Muscle layer of duodenum (tissue), 2 donors: Measurements from ENCODE around the gene GDPD5.

Experiments used
- H3K27ac ChIP-seq: one replicate; pipeline ENCODE4 v1.7.0; 2013; ENCODE audit warnings: mild to moderate bottlenecking, low read length
- H3K27me3 ChIP-seq: one replicate; pipeline ENCODE4 v1.7.0; 2013; ENCODE audit warnings: low read depth, mild to moderate bottlenecking, control low read depth, low read length
- H3K36me3 ChIP-seq, 2 donors: one replicate each; pipeline ENCODE4 v1.7.0; 2013; ENCODE audit warnings: low read length in 2 of 2, control low read depth in 1 of 2, mild to moderate bottlenecking in 1 of 2; ENCODE audit not compliant: insufficient read depth in 2 of 2, control insufficient read depth in 1 of 2
- H3K4me1 ChIP-seq, 2 donors: one replicate each; pipeline ENCODE4 v1.7.0; 2013; ENCODE audit warnings: low read length in 2 of 2, mild to moderate bottlenecking in 2 of 2, control low read depth in 1 of 2, moderate library complexity in 1 of 2; ENCODE audit not compliant: insufficient read depth in 2 of 2, control insufficient read depth in 1 of 2
- H3K4me3 ChIP-seq, 2 donors: one replicate each; pipeline ENCODE4 v1.7.0; 2013; ENCODE audit warnings: low read length in 2 of 2, low read depth in 1 of 2, mild to moderate bottlenecking in 1 of 2
- H3K9me3 ChIP-seq, 2 donors: one replicate each; pipeline ENCODE4 v1.7.0; 2013; ENCODE audit warnings: low read length in 2 of 2, control low read depth in 1 of 2, mild to moderate bottlenecking in 1 of 2; ENCODE audit not compliant: control insufficient read depth in 1 of 2
- donor health status: healthy.

The GDPD5 gene

DNA sequence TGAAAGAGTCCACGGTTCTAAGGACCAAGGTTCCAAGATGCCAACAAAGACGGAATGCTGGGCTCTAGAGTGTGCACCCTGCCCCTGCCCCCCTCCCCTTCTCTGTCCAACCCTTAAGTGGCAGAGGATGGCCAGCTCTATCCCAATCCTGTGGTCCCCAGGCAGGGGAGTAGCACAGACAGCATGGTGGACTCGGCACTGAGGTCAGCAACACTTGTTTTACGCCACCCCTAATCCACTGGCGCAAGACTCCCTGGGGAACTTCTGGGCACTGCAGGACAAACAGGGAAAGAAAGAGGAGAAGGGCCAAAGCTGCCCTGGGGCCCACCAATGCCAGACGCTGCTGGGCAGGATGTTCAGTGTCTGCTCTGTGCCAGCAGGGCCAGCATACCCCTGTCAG, 18.9 kb downstream of the GDPD5 start:
- no peaks in the 10 kb centered on the region for H3K36me3 ChIP-seq
- no peak overlapping the region for H3K27ac ChIP-seq
- no peaks in the 10 kb centered on the region for H3K4me1 ChIP-seq
- H3K27me3 ChIP-seq, result no peaks in the 10 kb centered on the region
- H3K4me3 ChIP-seq, result no peak overlapping the region
- H3K9me3 ChIP-seq, result no peaks in the 10 kb centered on the region

DNA sequence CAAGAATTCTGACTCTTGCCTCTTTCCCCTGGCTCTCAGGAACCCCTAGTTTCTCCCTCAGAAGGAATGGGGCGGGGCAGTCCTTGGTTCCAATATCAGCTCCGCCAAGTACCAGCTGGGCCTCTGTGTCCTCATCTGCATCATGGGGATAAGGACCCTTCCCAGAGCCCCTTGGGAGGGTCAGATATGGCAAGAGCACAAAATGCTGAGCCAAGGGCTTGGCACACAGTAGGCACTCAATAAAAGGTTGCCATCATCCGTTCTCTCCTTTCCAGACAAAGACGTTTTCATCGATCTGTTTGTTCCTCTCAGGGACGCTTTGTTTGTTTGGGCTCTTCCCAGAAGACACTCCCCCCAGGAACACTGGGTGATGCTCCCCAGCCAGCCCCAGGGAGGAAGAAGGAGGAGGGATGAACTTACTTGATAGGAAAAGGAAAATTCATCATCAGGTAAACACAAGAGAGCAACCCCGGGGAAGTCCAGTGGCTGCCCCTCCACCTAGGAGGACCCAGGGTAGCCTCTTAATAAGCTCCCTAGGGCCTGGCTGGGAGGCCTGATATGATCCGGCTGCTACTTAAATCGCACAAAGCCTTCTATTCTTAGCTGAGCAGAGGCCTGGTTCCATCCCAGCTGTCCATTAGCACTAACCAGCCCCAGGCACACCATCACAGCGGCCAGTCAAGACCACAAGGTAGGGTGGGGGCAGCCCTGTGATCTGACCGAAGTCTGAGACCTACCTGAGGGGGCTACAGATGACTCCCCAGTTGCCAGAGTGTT, 19.6 kb downstream of the GDPD5 start:
- H3K36me3 ChIP-seq, result no peaks in the 10 kb centered on the region
- no peak overlapping the region for H3K4me3 ChIP-seq
- no peaks in the 10 kb centered on the region for H3K9me3 ChIP-seq
- H3K27me3 ChIP-seq, result no peaks in the 10 kb centered on the region
- no peaks in the 10 kb centered on the region for H3K4me1 ChIP-seq
- H3K27ac ChIP-seq, result no peak overlapping the region

DNA sequence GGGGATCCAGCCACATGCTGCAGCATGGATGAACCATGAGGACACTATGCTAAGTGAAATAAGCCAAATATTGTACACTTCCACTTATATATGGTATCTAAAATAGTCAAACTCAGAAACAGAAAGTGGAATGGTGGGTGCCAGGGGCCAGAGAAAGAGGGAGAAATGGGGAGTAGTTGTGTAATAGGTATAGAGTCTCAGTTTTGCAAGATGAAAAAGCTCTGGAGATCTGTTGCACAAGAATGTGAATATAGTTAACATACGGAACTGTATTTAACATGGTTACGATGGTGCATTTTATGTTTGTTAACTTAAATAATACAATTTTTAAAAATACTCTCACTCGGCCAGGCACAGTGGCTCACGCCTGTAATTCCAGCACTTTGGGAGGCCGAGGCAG, 21.2 kb downstream of the GDPD5 start:
- no peaks in the 10 kb centered on the region for H3K9me3 ChIP-seq
- H3K4me3 ChIP-seq, result no peak overlapping the region
- no peak overlapping the region for H3K27ac ChIP-seq
- H3K4me1 ChIP-seq, result peaks cover 0 to 8% of the 10 kb centered on the region in 2 donors
- no peaks in the 10 kb centered on the region for H3K36me3 ChIP-seq
- H3K27me3 ChIP-seq, result no peaks in the 10 kb centered on the region

DNA sequence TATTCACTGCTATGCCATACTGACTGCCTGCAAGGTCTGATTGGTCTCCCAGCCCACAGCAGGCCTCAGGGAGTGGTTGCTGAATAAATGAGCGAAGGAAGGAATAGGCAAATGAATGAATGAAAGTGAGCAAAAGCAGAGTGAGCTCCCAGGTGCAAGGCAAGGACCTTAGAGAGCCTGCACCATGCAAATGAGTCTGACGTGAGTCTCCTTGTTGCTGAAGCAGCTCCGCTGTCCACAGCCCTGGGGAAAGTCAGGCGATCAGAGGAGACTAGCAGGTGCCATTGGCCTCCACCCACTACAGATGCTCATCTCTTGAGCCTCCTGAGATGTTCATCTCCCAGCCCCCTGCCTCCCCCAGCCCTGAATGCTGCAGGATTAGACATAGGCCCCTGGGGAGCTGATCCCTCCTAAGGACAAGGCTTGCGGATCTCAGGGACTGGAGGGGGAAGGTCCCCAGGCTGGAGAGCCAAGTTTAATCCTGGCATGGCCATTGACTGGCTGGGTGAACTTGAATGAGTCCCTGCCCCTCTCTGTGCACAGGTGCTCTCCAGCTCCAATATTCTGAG, 22.1 kb downstream of the GDPD5 start:
- Histone ChIP-seq H3K9me3 (no peaks in the 10 kb centered on the region), H3K4me1 (peaks cover 4 to 8% of the 10 kb centered on the region in 2 donors)

DNA sequence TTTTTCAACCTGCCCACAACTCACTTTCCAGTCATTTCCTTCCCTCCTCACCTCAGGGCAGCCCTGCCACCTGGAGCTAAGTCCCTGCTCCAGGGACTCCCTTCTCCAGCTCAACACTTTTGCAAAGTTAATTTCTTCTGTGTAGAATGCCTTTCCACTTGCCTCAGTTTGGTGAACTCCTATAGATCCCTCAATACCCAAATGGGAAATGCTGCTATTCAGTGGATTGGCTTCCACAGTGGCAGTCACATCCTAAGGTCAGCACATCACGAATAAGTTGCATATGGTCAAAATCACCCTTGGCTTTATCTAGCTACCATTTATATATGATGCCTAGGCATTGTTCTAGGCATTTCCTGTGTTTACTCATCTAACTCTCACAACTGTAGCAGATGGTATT, 23.6 kb downstream of the GDPD5 start:
- no peaks in the 10 kb centered on the region for H3K27me3 ChIP-seq
- no peak overlapping the region for H3K4me3 ChIP-seq
- H3K4me1 ChIP-seq, result peaks cover 4 to 8% of the 10 kb centered on the region in 2 donors
- H3K9me3 ChIP-seq, result no peaks in the 10 kb centered on the region
- H3K27ac ChIP-seq, result no peak overlapping the region
- no peaks in the 10 kb centered on the region for H3K36me3 ChIP-seq

More for the DNA sequence above, 22.1 kb downstream of the GDPD5 start:
- Histone ChIP-seq H3K27ac (no peak overlapping the region), H3K27me3 (no peaks in the 10 kb centered on the region), H3K4me3 (no peak overlapping the region), H3K36me3 (no peaks in the 10 kb centered on the region)

DNA sequence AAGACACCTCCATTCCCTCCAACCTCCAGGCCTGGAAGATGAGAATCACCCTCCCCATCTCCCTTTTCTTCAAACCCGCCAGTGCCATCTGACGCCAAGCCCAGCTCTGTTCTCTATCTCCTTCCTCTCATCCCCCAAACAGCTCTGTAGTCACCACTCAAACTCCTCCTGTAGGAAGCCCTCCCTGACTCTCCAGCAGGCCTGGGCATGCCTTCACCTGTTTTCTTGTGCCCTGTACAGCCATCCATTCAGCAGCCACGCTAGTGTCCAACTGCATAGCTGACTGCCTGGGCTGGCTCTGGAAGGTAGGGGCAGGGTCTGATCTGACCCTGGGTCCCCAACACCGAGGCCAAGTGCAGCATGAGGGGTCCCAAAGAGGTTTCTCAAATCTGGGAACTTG, 25.0 kb downstream of the GDPD5 start:
- no peaks in the 10 kb centered on the region for H3K27me3 ChIP-seq
- no peaks in the 10 kb centered on the region for H3K36me3 ChIP-seq
- no peaks in the 10 kb centered on the region for H3K9me3 ChIP-seq
- no peak overlapping the region for H3K4me3 ChIP-seq
- no peak overlapping the region for H3K27ac ChIP-seq
- peaks cover 4 to 8% of the 10 kb centered on the region in 2 donors for H3K4me1 ChIP-seq

DNA sequence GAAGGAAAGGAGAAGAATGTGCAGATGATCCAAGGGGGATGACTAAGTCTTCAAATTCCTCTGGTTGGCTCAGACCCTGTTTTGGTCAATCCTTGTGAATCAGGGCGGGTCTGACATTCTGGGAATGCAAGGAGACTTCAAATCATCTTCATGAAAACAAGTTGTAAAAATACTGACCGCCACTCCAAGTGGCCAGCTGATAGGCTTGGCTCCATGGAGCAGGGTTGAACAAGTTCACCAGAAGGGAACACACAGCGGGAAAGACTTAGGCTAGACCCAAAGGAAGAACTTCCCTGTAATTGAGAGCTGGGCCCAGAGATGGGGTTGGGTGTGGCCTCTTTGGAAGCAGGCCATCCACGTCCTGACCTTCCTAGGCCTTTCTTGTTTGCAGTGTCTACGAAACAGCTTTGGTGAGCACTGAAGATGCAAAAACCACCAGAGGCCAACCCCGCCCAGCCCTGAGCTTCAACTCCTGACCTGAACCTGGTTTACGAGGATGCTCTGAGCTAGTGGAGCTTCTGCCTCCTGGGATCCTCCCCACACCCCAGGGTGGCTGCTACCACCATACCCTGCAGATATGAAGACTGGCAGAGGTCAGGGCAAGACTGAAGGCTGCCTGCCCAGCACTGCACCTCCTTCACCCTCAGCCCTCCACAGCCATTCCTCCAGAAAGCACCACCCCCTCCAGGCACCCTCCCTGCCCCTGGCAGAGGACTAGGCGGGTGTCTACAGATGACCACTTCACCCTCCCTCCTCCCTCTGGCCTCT, 26.1 kb downstream of the GDPD5 start:
- Histone ChIP-seq H3K4me3 (no peak overlapping the region), H3K27ac (no peak overlapping the region), H3K4me1 (peaks cover 4 to 8% of the 10 kb centered on the region in 2 donors), H3K27me3 (no peaks in the 10 kb centered on the region), H3K9me3 (no peaks in the 10 kb centered on the region), H3K36me3 (no peaks in the 10 kb centered on the region)

DNA sequence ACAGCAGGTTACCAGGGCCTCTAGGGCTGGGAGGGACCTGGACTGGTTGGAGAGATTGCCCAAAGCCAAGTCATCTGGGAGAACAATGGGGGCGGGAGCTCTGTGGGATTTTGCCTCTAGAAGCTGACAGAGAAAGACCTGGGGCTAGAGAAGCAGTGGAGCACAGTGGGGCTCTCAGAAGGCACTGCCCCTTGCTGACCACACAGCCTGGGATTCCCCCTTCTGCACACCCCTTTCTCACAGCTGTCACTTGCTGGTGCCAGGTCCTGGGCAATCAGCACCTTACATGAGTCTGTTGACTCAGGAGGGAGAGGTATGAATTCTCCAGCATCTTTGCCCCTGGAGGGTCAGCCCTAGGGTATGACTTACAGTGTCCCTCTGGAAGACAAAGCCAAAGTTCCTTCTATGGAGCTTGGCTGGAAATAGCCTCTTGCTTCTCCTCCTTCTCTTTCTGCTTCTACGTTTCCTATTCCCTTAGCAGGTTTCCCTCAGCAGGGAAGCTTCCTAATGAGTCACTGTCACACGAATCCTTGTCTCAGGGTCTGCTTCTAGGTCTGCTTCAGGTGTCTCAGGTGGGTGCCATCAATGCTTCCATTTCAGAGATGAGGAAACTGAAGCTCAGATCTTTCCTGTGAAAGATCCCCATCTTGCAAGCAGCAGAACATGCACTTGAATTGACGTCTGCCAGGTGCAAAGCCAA, 27.0 kb downstream of the GDPD5 start:
- H3K27me3 ChIP-seq, result no peaks in the 10 kb centered on the region
- H3K27ac ChIP-seq, result no peak overlapping the region
- H3K4me3 ChIP-seq, result no peak overlapping the region
- H3K4me1 ChIP-seq, result peaks cover 4 to 8% of the 10 kb centered on the region in 2 donors
- no peaks in the 10 kb centered on the region for H3K9me3 ChIP-seq
- no peaks in the 10 kb centered on the region for H3K36me3 ChIP-seq

DNA sequence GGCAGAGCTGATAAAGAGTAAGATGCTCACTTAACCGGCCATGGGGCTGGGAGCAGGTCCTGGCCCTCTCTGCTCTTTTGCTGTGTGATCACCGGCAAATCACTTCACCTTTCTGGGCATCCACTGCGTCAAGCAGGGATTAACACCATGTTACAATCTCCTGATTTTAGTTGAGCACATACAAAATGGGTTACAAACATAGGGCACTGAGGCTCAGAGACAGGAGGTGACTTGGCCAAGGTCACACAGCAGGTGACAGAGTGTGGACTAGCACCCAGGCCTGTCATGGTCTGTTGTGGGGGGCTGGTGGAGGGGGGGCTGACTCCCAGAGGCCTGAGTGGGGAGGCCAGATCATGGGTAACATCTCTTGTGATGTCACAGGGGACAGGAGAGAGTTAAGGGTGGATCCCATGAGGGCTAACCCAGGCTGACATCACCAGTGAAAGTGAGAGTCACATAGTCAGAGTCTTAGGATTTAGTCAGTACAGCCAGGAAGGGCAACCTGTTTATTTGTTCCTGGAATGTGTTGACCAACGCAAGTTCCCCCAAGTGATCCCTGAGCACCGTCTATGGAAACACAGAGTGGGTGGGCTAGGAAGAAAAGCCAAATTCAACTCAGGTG, 27.8 kb downstream of the GDPD5 start:
- Histone ChIP-seq H3K27me3 (no peaks in the 10 kb centered on the region), H3K36me3 (no peaks in the 10 kb centered on the region), H3K27ac (no peak overlapping the region), H3K9me3 (no peaks in the 10 kb centered on the region), H3K4me1 (peaks cover 4 to 8% of the 10 kb centered on the region in 2 donors), H3K4me3 (no peak overlapping the region)

DNA sequence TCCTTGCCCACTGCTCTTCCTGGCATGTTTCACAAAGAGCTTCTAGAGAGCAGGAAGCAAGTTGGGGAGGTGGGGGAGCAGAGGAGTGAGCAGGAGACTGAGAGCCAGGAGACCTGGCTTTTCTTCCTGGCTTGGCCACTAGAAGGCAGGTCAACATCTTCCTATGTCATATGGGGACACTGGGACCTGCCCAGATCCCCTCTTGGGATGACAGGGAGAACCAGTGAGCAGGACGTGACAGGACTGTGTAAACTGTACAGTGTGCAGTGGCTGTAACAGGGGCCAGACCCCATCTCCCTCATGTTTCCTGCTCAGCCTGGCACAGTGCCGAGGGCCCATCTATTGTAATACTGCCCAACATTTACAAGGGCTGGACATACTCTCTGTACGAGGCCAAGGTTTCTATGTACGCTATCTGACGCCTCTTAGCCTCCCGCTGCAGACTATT, 29.4 kb downstream of the GDPD5 start:
- H3K36me3 ChIP-seq, result no peaks in the 10 kb centered on the region
- no peak overlapping the region for H3K4me3 ChIP-seq
- no peaks in the 10 kb centered on the region for H3K27me3 ChIP-seq
- H3K9me3 ChIP-seq, result no peaks in the 10 kb centered on the region
- peaks cover 4 to 8% of the 10 kb centered on the region in 2 donors for H3K4me1 ChIP-seq
- H3K27ac ChIP-seq, result no peak overlapping the region
